BE2C (cell line): ENCODE results near the gene ST6GALNAC3.
"Not testable (repeated sequence)": the region's sequence is repeated elsewhere in the genome, so short reads cannot be mapped to it uniquely, and the experiment has no call there.

Experiments
- DNase-seq: peaks from one replicate; pipeline ENCODE4 v3.0.0-alpha.2; 2020
- H3K27me3 ChIP-seq: fragments of 250-450 bp; sonication (Bioruptor Pico); 2 replicates; pipeline ENCODE4 v1.5.1; 2020; ENCODE audit warnings: mild to moderate bottlenecking
- H3K36me3 ChIP-seq: fragments of 250-450 bp; sonication (Bioruptor Pico); 2 replicates; pipeline ENCODE4 v1.5.1; 2020; ENCODE audit warnings: mild to moderate bottlenecking
- H3K4me1 ChIP-seq: fragments of 250-450 bp; sonication (Bioruptor Pico); 2 replicates; pipeline ENCODE4 v1.5.1; 2020
- H3K4me3 ChIP-seq: 2 replicates; pipeline ENCODE4 v1.5.1; 2011; ENCODE audit warnings: low read depth, low read length
- H3K9me3 ChIP-seq: fragments of 250-450 bp; sonication (Bioruptor Pico); 2 replicates; pipeline ENCODE4 v1.5.1; 2020
- TF ChIP-seq, protein P1 (sequence below): IDR thresholded peaks from 2 replicates; pipeline ENCODE4 v1.5.1; 2012; ENCODE audit warnings: mild to moderate bottlenecking, low read depth, low read length

The ST6GALNAC3 gene

DNA sequence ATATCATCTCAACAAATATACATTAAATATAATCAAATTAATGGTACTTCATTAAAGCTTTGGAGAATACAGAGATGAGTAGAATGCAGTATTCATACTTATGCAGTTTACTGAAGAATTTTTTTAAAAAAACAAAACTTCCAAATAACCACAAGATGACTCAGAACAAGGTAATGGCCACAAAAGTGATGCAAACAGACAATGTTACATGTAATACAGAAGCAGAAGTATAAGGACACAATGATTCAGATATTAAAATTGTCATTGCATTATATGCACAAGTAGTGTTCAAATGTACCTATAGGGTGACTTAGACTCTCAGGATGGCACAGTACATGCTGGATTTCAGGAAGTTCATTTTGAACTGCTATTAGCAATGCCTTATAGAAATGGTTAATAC is 565.5 kb downstream of the ST6GALNAC3 start:
- Histone ChIP-seq H3K4me3 (no peak overlapping the region), H3K36me3 (no peaks in the 10 kb centered on the region), H3K4me1 (no peaks in the 10 kb centered on the region), H3K27me3 (no peaks in the 10 kb centered on the region), H3K9me3 (no peaks in the 10 kb centered on the region)
- TF ChIP-seq, protein P1, sequence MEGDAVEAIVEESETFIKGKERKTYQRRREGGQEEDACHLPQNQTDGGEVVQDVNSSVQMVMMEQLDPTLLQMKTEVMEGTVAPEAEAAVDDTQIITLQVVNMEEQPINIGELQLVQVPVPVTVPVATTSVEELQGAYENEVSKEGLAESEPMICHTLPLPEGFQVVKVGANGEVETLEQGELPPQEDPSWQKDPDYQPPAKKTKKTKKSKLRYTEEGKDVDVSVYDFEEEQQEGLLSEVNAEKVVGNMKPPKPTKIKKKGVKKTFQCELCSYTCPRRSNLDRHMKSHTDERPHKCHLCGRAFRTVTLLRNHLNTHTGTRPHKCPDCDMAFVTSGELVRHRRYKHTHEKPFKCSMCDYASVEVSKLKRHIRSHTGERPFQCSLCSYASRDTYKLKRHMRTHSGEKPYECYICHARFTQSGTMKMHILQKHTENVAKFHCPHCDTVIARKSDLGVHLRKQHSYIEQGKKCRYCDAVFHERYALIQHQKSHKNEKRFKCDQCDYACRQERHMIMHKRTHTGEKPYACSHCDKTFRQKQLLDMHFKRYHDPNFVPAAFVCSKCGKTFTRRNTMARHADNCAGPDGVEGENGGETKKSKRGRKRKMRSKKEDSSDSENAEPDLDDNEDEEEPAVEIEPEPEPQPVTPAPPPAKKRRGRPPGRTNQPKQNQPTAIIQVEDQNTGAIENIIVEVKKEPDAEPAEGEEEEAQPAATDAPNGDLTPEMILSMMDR: no peak
- DNase-seq: no peak

DNA sequence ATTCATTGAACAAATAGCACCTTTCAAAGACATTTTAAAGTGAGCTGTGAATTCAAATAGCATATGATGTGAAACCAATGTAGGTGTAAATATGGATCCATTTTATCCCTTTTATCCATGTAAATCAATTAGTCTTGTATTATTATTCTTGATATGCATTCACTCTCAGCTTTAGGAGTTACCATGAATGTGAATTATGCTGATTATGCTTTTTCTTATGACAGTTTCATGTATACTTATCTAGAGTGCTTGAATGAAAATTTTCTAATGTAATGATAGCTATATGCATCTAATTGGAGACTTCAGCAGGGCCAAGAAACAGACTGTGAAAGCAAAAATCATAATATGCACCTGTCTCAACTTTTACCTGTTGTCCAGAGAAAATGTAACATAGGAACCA is 566.2 kb downstream of the ST6GALNAC3 start:
- Histone ChIP-seq H3K36me3 (no peaks in the 10 kb centered on the region), H3K4me1 (no peaks in the 10 kb centered on the region), H3K4me3 (no peak overlapping the region), H3K9me3 (no peaks in the 10 kb centered on the region), H3K27me3 (no peaks in the 10 kb centered on the region)
- TF ChIP-seq, protein P1: no peak
- DNase-seq: no peak

DNA sequence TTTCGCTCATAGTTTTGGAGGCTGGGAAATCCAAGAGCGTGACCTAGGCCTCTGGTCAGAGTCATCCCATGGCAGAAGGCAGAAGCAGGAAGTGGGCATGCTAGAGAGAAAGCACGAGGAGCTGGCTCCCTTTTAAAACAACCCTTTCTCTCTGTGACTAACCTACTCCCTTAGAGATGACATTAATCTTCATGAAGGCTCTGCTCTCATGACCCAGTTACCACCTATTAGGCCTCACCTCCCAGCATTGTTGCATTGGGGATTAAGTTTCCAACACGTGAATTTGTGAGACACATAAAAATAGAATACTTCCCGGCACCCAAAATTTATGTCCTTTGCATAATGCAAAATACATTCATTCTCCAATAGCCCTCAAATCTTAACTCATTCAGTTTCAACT is 569.6 kb downstream of the ST6GALNAC3 start:
- no peaks in the 10 kb centered on the region for H3K9me3 ChIP-seq
- H3K36me3 ChIP-seq: no peaks in the 10 kb centered on the region
- no peak overlapping the region for H3K4me3 ChIP-seq
- no peaks in the 10 kb centered on the region for H3K27me3 ChIP-seq
- TF ChIP-seq, protein P1: no peak
- no peak for DNase-seq
- no peaks in the 10 kb centered on the region for H3K4me1 ChIP-seq

DNA sequence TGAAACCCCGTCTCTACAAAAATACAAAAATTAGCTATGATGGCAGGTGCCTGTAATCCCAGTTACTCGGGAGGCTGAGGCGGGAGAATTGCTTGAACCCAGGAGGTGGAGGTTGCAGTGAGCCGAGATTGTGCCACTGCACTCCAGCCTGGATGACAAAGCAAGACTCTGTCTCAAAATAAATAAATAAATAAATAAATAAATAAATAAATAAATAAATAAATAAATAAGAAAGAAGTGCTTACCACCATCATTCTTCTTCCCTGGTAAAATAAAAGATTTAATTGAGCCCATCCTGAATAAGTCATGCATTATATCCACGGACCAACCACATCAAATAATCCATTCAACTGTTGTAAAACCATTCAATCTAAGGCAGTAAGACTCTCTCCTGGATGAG is 578.3 kb downstream of the ST6GALNAC3 start:
- not testable (repeated sequence) for H3K4me1 ChIP-seq, DNase-seq, H3K4me3 ChIP-seq, H3K9me3 ChIP-seq, H3K36me3 ChIP-seq, H3K27me3 ChIP-seq

DNA sequence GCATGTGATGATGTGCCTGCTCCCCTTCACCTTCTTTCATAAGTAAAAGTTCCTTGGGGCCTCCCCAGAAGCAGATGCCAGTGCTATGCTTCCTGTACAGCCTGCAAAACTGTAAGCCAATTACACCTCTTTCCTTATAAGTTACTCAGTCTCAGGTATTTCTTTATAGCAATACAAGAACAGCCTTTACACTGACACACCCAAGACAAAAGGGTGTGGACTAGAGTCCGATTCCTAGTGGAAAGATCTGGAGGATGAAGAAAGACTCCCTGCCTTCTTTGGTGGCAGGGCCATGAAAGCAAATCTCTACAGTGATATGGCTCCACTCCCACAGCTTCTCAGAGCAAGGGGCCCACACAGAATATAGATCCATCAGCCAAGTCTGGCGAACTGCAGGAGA is 583.1 kb downstream of the ST6GALNAC3 start:
- Histone ChIP-seq H3K4me1 (no peaks in the 10 kb centered on the region), H3K27me3 (no peaks in the 10 kb centered on the region), H3K4me3 (no peak overlapping the region), H3K36me3 (no peaks in the 10 kb centered on the region), H3K9me3 (no peaks in the 10 kb centered on the region)
- TF ChIP-seq, protein P1: no peak
- DNase-seq: no peak

DNA sequence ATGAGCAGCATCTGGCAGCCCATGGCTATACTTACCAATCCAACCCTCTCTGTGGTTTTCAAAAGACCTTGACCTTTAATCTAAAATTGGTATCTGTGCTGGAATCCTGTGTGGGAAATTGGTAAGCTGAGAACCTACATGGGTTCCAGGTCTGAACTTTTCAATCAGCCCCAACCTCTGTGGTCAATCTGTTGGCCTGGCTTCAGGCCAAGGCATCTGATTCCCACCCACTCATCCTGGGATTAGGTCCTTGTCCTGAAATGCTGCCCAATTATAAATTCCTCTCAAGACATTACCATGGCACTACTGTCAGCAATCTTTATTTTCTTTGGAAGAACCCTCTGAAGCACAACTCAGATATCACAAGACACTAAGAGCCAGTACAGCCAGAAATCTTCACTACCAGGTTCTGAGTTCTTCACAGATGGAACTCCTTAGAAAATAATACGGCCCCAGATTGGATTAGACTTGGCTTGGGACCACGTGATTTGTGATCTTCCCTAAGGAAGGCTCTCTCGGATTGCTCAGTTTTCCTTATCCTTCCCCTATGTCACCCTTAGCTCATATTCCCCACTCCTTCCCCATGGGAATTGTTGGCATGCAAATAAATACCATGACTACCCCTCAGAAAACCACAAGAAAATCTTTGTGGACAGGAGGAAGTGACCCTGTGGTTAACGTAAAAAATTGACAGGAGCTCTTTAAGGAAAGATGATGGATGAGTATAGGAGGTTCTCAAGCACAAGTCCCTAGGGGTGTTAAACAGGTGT is 584.8 kb downstream of the ST6GALNAC3 start:
- Histone ChIP-seq H3K27me3 (no peaks in the 10 kb centered on the region), H3K9me3 (no peaks in the 10 kb centered on the region), H3K4me1 (no peaks in the 10 kb centered on the region), H3K4me3 (no peak overlapping the region), H3K36me3 (no peaks in the 10 kb centered on the region)
- TF ChIP-seq, protein P1: no peak
- DNase-seq: no peak
